ENCODE data around the gene TNRC6C.
A peak's percentile ranks its signal among the peaks of the same experiment; 100 is the strongest.
"Not testable (repeated sequence)": the region's sequence is repeated elsewhere in the genome, so short reads cannot be mapped to it uniquely, and the experiment has no call there.

Gene TNRC6C

DNA sequence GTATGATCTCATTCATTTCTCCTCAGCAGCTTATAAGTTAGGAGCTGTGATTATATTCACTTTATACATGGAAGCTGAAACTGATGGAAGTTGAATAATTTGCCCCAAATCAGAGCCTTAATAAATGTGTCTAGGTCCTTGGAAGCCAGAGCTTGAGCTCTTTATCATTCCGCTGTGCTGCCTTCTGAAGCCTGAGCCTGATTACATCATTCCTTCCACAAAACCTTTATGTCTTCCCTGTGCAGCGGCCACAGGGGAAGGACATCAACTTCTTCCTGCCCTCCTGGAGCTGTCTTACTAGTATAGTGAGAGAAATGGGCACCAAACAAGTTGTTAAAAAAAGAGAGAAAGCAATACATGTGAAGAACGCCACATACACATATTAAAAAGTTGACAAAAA lies 6.8 kb downstream of the TNRC6C start:
- no peak for DNase-seq

DNA sequence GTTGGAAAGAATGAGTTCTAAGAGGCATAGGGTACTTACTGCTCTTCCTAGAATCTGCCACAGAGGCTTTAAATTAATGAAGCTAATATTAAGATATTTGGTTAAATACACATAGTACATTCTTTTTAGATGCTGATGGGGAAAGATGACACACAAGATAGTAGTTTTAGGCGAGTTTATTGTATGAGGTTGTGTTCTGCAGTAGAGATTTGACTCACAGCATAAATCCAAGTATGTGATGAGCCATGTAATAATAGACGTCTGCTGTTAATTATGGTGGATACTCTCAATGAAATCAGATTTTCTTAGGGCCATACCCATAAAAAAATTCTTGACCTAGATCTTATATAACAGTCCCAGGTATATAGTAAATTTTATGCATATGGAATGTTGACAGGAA lies 8.0 kb downstream of the TNRC6C start:
- DNase-seq, result no peak

DNA sequence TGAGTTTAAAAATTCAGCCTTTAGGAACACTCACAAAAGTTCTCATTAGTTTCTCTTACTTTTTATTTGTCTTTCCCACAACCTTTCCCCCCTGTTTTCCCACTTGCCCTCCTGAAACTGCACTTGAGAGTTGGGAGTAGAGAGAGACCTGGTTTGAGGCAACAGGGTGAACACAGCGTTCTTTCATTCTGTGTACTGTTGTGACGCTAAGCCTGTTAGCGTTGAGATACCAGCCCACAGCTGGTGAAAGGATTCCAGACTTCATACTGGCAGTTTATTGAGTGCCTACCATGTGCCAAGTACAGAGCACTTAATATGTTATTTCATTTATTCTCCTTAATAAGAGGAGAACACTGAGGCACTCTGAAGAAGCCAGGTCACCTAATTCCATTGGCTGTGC lies 10.3 kb downstream of the TNRC6C start:
- DNase-seq, result no peak

DNA sequence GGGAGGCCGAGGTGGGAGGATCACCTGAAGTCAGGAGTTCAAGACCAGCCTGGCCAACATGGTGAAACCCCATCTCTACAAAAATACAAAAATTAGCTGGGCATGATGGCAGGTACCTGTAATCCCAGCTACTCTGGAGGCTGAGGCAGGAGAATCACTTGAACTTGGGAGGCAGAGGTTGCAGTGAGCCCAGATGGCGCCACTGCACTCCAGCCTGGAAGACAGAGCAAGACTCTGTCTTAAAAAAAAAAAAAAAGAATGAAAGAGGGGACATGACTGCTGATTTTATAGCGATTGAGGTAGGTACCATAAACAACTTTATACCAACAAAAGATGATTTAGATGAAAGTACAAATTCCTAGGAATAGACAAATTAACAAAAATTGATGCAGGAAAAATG lies 13.8 kb downstream of the TNRC6C start:
- not testable (repeated sequence) for DNase-seq

DNA sequence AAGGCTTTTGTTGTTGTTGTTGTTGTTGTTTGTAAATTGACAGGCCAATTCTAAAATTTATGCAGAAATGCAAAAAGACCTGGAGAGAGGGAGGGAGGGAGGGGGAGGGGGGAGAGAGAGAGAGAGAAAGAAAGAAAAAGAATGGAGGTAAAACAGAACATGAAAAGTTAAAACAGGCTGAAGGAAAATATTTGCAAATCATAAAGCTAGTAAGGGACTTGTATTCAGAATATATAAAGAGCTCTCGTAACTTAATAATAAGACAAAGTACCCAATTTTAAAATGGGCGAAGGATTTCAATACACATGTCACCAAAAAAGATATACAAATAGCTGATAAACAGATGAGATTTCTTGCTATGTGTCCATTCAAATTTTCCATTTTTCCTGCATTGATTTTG lies 15.4 kb downstream of the TNRC6C start:
- DNase-seq, result no peak

DNA sequence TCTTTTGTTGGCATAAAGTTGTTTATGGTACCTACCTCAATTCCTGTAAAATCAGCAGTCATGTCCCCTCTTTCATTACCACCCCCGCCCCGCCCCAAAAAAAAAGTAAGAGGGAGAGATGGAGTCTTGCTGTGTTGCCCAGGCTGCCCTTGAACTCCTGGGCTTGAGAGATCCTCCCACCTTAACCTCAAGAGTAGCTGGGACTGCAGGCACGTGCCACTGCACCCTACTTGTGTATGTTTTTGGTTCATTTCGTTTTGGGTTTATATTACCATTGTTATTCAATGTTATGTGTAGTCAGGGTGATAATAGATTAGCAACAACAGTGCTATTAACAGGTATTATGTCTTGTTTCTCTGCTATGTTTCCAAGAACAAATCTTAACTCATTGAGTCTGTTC lies 15.9 kb downstream of the TNRC6C start:
- no peak for DNase-seq

DNA sequence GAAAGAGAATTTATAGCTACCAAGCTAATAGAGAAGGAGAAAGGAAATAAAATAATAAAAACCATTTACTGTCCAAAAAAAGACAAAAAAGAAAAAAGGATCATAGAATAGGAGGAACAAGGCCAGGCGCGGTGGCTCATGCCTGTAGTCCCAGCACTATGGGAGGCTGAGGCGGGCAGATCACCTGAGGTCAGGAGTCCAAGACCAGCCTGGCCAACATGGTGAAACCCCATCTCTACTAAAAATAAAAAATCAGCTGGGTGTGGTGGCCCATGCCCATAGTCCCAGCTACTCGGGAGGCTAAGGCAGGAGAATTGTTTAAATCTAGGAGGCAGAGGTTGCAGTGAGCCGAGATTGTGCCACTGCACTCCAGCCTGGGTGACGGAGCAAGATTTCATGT lies 23.9 kb downstream of the TNRC6C start:
- DNase-seq, result not testable (repeated sequence)

DNA sequence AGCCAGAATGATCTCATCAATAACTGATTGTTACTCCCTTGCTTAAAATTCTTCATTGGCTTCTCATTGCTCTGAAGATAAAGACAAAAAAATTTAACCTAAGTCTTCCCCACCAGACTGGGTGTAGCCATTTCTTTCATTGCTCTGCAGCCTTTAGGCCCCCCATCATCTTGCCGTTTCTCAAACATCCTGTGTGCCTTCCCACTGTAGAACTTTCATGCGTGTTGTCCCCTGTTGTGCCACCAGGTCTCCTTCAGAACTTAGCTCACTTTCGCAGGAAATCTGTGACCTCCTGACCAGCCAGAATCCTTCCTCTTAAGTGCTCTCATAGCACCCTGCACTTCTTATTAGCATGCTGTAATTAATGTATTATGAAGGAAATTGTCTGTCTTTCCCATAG lies 31.8 kb downstream of the TNRC6C start:
- no peak for DNase-seq

DNA sequence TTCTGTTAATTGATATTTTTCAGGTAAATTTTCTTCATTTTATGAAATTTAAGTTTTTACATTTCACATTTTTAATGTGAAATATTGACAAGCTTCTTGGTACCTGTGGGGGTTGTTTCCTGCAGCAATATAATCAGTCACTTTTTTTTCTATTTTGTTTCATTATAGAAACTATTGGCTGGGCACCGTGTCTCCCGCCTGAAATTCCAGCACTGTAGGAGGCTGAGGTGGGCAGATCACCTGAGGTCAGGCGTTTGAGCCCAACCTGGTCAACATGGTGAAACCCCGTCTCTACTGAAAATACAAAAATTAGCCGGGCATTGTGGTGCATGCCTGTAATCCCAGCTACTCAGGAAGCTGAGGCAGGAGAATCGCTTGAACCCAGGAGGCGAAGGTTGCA lies 35.2 kb downstream of the TNRC6C start:
- not testable (repeated sequence) for DNase-seq

DNA sequence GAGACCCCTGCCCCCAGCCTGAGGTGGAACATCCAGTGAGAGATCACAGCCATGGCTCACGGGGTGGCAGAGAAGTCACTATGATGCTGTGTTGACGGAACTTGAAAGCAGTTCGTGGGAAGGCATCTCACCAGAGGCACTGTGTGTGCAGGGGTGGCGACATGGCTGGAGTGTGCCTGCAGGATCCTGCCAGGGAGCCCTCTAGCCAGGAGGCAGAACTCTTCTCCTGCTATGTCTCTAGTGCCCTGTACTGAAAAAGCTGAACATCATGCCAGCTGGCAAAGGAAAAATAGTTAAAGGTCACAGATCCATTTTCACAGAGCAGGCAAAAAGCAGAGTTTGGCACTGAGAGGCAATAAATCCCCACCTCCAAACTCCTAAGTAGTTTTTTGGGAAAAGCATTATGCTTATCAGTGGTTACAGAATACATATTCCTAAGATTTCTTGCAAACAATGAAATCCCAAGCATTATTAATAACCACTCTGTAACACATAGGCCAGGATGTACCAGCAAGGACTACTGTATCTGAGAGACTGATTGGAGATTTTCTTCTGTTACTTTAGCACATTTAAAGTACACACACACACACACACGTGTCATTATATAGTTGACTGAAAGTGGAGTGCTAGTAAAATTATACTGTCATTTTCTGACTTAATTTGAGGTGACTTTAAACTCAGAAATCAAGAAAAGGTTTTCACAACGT lies 36.8 kb downstream of the TNRC6C start:
- DNase-seq, result no peak

DNA sequence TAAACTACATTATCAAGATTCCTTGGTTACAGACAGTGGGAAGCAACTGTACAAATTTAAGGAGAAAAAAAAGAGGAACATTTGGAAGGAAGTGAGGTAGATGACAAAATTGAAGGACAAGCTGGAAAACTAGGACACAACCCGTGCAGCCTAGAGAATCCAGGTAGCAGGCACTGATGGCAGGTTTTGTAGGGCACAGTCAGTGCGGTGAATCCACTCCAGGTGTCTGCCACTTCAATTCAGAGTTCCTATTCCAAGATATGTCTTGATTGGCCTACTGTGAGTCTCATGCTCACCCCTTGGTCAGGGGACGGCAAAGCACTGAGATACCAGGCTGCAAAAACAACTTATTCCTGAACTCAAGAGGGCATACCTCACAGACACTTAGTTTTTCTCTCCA lies 37.8 kb downstream of the TNRC6C start:
- DNase-seq, result no peak

DNA sequence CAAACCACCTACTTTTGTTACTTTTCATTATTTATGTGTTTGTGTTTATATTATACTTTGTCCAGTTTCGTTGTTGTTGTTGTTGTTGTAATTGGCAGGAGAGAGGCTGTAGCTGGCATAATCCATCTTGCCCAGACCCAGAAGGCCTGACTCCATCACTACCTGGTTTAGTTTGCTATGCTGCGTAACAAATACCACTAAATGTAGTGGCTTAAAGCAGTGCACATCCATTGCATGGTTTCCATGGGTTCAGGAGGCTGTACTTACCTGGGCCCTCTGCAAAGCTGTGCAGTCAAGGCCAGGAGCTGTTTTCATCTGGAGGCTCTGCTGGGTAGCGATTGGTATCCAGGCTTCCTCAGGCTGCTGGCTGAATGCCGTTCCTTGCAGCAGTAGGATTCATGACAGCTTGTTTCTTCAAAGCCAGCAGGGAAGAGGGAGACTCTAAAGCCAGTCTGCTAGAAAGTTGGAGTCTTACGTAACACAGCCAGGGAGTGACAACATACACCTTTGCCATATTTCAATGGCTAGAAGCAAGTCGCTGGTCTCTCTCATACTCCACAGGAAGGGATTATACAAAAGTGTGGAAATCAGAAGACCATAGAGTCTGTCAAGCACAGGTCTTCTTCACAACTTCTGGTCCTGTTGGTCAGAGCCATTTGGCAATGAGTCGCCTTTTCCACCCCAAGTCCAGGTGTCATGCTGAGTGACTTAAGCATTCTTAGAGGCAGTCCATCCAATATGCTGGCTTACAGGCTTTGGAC lies 41.1 kb downstream of the TNRC6C start:
- DNase-seq, result peak in 1 of 3 donors; percentile 10

DNA sequence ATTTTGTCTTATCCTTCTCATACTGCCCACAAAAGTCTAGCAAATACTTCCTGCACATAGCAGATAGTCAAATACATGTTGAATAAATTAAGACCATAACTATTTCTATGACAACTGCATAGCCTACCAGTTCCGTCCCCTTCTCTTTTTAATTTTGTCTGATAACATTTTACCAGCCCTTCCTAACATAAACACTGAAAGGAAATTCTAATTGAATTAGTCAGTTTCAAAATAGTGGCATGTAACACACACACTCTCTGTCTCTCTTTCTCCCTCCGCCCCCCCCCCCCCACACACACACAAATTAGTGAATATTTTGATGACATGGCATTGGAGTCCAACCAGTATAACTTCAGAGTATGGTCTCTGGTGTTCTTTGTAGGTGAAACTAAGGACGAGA lies 41.8 kb downstream of the TNRC6C start:
- no peak for DNase-seq

DNA sequence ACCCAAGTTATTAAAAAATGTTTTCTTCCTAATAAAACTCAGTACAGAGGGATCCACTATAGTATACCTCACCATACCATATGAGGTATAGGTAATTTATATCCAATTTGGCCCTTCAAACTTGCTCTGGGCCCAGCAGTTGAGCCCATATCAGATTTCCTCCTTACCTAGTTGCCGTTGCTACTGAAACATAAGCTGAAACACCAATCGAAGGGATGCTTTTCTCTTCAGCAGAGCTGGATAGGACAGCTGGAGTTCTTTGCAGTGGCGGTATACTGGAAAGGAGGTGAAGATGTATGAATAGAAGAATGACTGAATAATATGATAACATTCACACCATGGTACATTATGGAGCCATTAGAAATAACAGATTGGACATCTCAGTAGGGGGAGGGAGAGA lies 42.7 kb downstream of the TNRC6C start:
- DNase-seq, result no peak

DNA sequence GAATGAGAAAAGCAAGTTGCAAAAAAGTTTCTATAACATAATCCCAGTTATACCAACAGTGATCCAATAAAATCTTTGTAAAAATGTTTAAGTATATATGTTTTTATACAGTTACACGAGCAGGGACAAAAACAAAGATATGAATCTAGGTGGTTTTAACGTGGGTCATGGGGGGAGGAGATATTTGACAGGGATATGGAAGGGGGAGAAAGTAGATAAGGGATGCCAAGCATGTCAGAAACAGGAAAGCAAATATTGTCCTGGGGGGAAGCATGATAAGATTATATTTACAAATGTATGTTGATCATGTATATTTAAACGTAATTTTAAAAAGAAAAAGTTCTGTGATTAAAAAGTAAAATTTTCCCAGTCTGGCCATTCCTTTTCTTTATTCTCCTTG lies 43.1 kb downstream of the TNRC6C start:
- DNase-seq, result no peak

DNA sequence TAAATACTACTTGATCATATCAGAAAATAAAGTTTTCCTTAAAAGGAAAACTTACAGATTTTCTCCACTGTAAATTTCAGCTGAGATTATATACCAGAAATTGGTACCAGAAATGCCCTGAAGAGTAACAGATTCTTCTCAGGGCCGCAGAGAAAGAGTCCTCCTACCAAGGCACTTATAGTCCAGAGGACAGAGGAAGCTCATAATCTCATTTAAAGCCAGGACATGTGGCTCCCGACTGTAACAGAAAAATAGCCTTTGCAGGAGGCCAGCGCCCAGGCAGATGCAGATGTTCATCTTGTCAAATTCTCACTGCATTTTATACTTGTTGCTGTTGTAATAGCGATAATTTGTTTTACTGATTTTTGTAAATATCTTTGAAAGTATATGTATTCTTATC lies 43.7 kb downstream of the TNRC6C start:
- DNase-seq, result no peak

DNA sequence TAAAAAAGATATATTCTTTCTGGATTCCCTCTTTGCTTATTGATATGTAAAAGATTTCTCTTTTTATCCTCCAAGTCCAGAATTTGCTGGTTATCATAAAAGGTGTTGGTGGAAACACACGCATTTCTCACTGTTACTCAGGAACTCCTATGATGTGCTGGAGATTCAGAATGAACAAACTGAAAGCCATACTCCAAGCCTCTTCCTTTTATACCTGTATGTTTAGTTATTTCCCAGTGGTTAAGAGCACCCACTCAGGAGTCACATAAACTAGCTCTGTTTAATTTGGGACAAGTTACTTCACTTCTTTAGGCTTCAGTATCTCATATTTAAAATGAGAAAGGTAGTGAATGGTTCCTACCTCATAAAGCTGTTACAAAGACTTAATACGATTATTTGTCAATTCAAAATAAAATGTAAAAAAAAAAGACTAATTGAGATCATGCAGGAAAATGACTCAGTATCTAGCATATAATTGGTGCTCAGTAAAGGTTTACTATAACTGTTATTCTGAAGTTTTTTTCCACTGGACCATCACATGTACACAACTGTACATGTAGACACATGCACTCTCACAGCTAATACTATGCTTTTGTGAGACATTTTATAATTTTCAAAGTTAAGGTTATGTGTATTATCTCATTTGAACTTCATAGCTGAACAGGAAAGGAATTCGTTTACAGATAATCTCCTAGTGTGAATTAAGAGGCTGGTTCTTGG lies 47.1 kb downstream of the TNRC6C start:
- no peak for DNase-seq

DNA sequence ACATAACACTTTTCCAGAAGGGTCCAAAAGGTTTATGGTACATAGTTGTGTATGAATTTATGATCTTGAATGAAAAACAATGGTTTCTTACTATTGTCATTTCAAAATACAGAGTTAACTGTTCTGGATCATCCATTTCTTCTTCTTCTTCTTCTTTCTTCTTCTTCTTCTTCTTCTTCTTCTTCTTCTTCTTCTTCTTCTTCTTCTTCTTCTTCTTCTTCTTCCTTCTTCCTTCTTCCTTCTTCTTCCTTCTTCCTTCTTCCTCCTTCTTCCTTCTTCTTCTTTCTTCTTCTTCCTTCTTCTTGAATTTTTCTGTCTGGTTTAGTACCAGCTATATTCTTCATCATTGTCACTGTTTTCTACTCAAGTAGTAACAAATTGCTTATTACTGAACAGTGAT lies 47.8 kb downstream of the TNRC6C start:
- DNase-seq, result no peak

DNA sequence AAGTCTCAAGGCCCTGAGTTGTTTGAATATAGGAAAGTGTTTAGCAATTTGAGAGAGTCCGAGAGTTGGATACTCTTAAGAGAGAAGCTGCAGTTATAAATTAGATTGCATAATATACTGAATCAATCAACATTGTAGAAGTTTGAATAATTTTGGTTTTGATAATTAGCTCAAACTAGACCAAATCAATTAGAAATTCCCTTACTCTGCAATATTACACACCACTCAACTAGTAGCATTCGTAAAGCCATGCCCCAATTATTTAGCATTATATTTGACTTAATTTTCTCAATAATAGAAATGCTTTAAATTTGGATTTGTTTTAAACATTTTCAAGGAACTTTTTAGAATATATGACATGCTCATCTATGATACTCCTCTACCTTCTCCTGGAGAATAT lies 49.1 kb downstream of the TNRC6C start:
- DNase-seq, result no peak

DNA sequence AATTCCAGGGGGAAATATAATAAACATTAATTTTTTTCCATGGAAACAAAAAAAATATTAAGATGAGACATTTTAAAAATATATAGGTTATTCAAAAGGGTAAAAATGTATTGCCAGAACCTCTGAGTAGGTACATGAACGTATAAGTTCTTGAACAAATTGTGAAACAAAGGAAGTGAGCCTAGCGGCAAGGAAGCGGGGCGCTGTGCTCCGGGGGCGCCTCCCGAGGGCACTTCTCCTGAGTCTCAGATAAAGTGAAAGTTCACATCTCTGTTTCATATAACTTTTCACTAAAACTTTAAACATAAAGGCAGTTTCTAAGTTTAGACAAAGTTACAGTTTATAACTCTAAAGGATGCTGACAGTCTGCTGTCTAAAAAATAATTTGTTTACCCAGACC lies 52.3 kb downstream of the TNRC6C start:
- peak in 2 of 3 donors; percentile 24 to 25 for DNase-seq

DNA sequence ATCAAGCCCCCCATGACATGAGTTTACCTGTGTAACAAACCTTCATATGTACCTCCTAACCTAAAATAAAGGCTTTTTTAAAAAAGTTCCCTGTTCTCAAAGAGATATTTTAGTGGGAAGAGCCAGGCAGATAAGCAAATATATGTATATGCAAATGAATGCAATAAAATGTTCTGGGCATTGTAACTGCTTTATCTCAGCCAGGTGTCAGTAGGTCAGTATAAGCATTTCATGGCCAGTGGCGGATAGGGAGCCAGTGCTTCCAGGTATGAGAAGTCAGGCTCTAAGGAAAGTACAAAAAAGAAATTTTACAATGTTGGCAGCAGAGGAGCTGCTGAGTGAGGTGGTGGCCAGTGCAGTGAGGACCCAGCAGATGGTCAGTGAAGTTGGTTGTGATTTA lies 53.9 kb downstream of the TNRC6C start:
- no peak for DNase-seq

DNA sequence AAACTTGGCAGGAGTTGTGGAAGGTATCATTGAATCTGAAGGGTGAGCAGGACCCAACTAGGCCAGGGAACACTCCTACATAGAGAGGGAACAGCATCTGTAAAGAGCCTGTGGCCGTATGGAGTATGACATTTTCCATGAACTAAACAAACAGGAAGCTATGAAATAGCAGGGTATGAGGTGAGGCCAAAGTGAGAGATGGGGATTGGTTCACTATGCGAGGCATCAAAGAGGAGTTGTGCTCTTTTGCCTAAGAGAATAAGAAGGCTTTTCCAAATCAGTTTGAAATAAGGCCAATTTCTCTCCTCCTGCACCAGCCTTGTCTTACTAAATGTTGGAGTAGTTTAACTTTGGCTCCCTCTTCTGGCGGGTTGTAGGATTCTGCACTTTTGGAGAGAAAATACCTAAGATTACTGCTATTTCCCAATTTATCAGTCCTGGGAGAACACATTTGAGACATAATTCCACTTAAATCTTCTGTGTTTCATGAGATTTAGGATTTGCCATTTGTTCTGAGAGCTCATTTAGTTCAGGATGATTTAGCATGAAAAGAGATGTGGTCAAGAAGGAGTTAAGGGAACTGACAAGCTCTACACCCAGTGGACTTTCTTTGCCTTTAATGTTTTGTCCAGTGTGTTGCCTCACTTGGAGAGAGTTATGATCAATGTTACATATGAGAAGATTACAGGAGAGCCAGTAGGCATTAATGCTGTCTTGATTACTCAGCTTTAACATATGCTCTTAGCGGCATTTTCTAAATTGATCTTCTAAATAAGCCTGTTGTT lies 55.4 kb downstream of the TNRC6C start:
- peak; percentile 74 to 83 (median 78) for DNase-seq

DNA sequence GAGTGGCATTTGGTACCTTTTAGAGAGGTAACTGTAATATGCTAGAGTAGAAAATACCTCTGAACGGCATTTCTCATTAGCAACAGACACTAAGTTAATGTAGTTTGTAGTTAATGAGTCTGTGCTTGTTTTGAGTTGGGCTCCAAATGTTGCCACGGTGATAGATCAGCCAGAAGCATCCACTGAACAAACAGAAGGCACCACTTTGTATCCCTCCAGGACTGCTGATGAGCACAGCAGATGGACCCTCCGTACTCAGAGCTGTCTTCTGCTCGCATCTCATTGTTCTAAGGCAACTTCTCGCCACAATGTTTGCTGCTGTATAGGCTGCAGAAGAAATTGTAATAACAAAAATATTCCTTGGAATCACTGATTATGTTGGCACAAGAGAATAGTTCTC lies 56.1 kb downstream of the TNRC6C start:
- no peak for DNase-seq

Measured in suppressor macrophage treated with lipopolysaccharide for 1 hour (primary cell).